GM21786 (cell line): Measurements from ENCODE around the gene FAM187B.
"Not testable (repeated sequence)": the region's sequence is repeated elsewhere in the genome, so short reads cannot be mapped to it uniquely, and the experiment has no call there.

Source experiments
- ATAC-seq: cut with Tn5 transposase; IDR thresholded peaks from one replicate; pipeline ENCODE4 v1.9.1; 2021; ENCODE audit not compliant: unreplicated experiment

The FAM187B gene

DNA sequence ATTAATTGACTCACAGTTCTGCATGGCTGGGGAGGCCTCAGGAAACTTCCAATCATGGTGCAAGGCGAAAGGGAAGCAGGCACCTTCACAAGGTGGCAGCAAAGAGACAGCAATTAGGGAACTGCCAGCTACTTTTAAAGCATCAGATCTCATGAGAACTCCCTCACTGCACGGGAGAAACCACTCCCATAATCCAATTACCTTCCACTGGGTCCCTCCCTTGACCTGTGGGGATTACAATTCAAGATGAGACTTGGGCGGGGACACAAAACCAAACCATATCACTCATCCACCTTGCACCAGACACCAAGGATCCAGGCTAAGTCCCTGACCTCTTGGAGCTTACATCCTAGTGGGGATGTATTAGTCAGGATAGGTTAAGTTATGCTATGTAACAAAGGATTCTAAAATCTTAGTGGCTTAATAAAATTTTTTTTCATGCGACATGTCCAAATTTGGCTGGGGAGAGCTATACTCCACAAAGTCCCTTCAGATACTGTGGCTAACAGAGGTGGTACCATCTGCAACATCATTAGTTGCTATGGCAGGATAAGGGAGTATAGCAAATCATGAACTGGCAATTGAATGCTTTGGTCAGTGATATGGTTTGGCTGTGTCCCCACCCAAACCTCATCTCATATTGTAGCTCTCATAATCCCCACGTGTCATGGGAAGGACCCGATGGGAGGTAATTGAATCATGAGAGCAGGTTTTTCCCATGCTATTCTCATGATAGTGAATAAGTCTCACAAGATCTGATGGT lies 8.3 kb upstream of the FAM187B start:
- ATAC-seq = no peak

DNA sequence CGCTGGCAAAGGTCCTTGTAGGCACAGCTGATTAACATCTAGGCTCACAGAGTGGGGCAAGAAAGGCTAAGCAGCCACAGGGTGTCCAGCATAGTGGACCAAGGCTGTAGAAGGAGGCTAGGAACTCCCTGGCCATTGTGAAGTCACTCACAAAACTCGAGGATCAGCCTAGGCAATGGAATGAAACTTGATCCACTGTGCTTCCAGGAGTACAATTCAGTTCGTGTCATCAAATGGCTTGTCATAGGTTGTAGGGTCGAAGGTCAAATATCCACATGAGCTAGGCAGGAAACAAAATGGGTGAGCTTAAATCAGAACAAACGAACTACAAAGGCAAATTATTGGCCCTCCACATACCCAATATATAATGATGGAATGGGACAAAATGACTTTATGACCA lies 4.4 kb upstream of the FAM187B start:
- no peak for ATAC-seq

DNA sequence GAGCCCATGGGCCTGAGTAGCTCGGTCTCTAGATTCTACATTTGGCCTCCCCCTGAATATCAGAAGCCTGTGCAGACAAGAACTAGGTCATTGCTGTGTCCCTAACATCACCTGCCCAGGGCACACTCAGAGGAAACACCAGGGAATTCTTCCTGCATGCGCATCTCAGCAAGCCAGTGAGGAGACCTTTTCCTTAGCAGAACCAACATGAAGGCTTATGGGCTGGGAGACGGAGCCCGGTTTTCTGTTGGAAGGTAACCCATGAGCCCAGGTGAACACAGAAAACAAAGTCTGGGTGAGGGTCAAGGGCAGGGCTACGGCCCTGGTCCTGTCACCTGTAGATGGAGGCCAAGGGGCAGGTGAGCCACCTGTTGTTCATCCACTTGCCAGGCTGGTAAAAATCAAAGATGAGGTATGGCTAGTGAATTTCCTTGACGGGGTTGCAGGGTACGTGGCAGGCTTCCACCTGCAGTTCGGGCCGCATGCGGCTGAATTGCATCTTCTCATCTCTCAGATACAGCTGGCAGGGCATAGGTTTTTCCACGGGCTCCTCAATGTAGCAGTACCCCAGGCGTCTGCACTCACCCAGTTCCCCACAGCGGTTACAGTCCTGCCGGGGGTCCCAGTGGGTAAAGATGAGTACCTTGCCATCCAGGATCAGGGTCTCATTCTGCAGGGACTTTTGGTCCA lies 3.6 kb upstream of the FAM187B start:
- ATAC-seq = no peak

DNA sequence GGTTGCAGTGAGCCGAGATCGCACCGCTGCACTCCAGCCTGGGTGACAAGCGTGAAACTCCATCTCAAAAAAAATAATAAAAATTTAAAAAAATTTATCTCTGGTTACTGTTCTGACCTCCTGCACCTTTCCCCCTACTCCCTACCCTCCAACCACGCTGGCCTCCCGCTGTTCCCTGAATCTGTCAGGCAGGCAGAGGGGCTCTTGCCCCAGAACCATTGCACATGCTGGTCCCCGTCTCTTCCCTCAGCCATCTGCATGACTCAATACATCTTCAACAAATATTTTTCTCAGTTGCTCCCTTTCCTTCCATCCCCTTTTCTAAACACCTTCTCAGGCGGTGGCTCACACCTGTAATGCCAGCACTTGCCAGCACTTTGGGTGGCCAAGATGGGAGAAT lies 1.1 kb upstream of the FAM187B start:
- no peak for ATAC-seq

DNA sequence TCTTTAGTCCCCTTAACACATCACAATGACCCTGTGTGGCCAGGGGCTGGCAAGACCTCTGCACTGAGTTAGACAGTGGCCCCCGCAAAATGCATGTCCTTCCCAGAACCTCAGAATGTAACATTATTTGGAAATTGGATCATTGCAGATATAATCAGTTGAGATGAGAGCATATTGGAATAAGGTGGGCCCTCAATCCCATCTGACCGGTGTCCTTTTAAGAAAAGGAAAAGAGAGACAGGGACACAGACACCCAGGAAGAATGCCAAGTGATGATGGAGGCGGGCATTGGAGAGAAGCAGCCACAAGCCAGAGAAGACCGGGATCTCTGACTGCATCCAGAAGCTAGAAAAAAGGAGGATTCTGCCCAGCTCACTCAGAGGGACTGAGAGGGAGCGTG lies 1.8 kb downstream of the FAM187B start:
- no peak for ATAC-seq

DNA sequence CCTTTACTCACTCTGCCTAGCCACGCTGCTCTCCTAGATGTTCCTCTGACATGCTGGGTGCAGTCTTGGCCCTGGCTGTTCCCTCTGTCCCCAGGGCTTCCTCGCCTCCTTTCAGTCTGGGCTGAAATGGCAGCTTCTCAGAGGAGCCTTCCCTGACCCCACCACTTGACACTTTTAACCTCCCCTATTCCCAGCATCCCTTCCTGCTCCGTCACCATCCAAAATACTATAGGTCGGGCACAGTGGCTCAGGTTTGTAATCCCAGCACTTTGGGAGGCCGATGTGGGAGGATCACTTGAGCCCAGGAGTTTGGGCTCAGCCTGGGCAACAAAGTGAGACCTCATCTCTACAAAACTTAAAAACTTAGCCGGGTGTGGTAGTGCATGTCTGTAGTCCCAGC lies 2.6 kb downstream of the FAM187B start:
- no peak for ATAC-seq

DNA sequence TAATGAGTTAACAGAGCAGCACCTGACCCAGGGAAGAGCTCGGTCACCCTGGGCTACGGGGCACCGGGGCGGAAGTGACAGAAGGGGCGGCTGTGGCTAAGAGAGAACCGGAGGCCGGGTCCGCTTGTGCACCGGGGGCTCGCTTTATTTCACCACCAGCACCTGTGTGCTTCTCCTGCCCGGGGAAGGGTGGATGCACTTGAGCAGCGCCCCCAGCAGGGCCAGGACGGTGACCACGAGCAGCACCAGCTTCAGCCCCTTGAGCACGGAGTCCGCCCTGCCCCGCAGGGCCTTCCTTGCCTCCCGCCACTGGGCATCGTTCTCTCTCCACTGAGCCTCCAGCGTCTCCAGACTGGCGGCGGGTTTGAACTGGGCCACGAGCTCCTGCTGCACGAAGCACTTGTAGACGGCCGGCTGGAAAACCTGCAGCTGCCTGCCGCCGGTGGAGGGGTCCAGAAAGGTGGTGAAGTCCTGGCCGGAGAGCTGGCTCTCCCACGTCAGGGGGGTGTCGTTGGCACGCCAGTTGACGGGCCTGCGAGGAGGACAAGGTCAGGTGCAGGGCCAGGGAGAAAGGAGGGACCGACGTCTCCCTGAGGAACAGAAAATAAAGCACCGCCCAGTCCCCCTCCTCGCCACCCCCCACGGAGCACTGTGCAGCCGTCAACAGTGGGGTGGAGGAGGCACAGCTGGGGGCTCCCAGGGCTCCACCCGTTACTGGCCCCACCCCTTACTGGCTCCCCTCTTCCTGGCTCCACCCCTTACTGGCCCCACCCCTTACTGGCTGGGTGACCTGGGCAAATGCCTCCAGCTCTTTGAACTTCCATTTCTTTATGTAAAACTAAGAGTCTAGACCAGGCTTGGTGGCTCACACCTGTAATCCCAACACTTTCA lies 3.6 kb downstream of the FAM187B start:
- ATAC-seq = no peak

DNA sequence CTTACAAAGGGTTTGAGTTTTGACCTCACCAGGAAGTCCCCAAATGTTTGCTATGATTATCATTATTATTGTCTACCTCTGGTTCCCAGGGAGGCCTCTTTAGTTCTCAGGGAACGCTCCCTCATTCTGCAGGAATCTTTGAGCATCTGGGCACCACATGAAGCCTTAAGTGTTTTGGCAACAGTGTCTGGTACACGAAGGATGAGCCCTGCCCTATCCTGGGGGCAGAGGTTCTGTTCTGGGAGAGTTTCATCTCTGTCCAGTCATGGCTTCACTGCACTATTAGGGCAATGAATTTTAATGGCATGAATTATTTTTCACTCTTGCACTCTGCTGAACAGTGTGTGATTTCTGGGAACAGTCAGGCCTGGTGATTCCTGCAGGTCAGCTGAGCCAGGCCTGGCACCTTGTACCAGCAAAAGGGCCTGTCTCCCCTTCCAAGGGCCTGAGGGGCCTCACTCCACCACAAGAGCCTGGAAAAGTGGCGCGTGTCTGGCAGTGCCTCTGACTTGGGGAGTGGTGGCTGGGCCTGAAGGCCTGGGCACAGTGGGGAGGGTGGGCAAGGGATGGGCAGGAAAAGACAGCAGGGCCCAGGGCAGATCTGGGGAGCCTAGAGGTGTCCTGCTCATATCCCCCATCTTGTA lies 4.6 kb downstream of the FAM187B start:
- no peak for ATAC-seq

DNA sequence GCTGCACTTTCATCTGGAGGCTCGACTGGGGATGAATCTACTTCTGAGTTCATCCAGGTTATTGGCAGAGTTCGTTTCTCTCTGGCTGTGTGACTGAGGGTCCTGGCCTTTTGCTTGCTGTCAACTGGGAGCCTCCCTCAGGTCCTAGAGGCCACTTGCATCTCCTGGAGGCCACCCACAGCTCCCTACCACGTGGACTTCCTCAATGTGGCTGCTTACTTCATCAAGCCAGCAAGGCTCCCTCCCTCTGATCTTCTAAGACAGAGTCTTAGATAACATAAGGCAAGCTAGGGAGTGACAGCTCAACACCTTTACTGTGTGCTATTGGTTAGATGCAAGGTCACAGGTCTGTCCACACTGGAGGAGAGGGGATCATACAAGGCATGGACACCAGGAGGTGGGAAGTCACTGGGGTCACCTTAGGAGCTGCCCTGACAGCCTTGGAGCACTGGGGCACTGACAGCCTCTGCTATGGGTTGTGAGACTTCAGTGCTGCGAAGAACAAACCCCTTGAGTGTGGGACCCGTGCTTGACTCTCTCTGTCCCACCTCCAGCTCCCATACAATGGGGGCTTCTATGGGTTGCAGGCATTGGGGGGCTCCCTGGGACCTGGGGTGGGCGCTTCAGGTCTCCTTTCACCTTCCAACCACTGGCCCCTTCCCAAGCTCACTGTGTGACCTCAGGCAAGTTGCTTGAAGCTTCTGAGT lies 5.3 kb downstream of the FAM187B start:
- ATAC-seq = no peak

DNA sequence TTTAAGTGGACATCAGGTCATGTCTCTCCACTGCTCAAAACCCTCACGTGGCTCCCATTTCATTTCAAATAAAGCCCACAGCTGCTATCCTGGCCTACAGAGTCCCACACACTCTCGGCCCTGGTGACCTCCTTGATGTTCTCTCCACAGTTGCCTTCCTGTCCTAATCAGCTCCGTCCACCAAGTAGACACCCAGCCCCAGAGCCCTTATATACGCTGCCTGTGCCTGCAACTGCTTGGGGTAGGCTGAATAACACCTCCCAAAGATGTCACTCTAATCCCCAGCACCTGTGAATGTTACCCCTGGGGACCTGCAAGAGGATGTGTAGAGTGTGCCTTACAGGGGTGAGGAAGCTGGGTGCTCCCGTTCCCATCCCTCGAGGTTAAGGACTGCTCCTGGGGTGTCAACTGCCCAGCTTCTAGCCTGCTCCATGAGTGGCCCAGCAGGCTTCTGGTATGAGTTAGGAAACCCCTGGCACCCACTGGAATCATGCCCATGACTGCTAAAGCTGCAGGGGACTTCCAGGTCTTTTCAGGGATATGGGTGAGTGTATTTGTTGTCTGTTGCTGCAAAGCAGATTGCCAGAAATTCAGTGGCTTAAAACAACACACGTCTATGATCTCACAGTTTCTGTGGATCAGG lies 6.0 kb downstream of the FAM187B start:
- no peak for ATAC-seq

DNA sequence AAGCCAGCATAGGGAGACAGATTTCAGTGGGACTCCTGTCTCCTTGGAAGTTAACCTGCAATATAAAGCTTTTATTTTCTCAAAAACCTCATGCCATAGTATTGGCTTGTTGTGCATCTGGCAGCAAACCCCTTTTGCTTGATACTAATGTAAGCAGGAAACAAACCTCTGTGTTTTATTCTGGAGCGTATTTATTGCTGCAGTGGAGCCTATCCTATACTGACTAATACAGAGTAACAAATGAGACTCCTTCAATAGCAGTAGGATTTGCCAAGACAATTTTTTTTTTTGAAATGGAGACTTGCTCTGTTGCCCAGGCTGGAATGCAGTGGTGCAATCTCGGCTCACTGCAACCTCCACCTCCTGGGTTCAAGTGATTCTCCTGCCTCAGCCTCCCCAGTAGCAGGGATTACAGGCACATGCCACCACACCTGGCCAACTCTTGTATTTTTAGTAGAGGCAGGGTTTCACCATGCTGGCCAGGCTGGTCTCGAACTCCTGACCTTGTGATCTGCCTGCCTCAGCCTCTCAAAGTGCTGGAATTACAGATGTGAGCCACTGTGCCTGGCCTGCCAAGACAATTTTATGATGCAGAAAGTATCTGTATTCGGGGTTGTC lies 7.5 kb downstream of the FAM187B start:
- ATAC-seq = not testable (repeated sequence)

DNA sequence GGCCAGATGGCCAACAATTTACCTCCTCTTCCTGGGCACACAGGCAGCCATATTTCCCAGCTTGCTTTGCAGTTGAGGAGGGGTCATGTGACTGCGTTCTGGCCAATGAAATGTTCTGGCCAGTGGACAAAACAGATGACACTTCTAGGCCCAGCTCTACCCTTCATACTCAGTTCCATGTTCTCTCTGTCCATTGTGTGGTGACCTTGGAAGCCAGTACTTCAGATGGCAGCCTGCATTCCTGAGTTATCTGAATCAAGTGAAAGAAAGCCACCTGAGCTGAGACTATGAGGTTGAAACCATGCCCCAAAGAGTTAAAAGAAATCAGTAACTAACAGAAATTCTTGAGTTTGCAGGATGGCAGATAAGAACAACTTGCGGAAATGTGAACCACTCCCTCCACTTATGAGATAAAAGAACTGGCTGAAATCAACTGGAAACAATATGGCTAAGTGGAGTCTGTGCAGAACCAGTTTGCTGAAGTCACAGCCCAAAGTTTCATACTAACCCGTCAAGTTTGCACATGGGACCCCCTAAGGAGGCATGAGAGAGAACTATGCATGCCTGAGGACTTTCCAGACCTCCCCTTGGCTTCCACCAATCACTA lies 8.1 kb downstream of the FAM187B start:
- no peak for ATAC-seq

DNA sequence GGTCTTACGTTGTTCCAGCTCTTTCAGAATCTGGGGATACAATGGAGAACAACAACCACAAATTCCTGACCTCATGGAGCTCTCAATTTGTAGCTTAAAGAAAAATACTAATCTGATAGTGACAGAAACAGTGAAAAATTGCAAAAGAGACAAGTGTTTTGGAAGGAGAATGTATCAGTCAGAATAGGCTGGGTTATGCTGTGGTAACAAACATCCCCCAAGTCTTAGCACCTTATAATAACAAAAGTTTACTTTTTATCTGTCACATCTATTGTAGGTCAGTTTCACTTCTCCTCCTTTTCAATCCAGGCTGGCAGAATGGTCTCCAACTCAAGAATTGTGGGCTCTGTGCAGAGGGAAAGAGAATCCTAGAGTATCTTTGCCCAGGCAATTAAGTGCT lies 9.5 kb downstream of the FAM187B start:
- no peak for ATAC-seq

DNA sequence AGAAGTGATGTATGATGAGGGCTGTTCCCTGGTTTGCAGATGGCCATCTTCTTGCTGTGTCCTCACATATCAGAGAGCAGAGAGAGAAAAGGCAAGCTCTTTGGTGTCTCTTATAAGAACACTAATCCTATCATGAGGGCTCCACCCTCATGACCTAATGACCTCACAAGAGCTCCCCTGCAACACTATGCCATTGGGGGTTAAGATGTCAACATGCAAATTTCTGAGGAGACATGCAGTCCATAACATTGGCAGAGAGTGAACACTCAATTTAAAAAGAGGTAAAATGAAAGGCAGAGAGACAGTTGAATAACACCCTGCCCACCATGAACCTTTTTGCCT lies 10.9 kb downstream of the FAM187B start:
- no peak for ATAC-seq

DNA sequence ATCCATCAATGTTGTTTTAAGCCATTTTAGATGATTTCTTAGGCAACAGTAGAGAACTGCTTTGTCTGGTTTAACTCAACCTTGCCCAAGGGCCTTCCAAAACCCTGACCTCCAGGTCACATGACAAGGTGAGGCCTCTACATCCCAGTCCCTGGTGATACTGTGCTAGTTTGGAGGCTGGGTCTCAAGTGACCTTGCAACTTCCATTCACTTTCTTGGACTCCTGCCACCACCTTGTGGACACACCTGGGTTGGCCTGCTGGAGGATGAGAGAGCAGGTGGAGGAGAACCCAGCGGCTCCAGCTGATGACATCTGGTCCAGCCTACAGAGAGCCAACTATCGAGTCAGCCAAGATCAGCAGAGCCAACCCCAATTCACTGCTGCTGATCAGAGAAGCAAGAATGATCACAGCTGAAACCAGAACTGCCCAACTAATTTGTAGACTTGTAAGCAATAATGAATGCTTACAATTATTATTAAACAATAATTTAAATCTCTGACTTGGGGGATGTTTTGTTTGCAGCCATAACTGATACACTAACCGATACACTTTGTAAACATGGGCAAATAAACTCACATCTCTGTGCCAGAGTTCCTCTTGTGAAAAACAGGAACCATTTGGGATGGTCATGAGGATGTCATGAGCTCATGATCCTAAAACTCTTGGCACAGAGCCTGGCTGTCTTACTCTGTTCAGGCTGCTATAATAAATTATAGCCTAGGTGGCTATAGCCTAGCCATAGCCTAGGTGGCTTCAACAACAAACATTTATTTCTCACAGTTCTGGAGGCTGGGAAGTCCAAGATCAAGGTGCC lies 11.5 kb downstream of the FAM187B start:
- ATAC-seq = no peak

DNA sequence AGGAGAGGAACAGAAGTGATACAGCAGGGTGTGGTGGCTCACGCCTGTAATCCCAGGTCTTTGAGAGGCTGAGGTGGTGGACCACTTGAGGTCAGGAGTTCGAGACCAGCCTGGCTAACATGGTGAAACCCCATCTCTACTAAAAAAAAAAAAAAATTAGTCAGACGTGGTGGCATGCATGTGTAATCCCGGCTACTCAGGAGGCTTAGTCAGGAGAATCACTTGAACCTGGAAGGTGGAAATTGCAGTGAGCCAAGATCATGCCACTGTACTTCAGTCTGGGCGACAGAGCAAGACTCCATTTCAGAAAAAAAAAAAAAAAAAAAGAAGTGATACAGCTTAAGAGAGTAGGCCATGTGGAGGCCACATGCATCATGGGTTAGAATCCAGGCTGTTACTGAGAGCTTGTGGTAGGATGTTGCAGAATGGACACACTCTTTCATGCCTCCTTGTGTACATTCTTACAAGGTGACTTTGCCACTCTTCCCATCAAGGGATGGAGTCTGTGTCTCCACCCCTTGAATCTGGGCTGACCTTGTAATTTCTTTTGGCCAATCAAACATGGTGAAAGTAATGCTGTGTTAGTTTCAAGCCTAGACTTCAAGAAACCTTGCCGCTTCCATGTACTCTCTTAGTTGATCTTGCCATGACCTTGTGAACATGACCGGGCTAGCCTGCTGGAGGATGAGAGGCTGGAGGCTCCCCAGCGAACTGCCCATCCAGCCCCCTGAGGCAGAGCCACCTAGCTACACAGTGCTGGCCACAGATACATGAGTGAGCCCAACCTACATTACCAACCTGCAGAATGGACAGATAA lies 12.3 kb downstream of the FAM187B start:
- ATAC-seq = no peak

DNA sequence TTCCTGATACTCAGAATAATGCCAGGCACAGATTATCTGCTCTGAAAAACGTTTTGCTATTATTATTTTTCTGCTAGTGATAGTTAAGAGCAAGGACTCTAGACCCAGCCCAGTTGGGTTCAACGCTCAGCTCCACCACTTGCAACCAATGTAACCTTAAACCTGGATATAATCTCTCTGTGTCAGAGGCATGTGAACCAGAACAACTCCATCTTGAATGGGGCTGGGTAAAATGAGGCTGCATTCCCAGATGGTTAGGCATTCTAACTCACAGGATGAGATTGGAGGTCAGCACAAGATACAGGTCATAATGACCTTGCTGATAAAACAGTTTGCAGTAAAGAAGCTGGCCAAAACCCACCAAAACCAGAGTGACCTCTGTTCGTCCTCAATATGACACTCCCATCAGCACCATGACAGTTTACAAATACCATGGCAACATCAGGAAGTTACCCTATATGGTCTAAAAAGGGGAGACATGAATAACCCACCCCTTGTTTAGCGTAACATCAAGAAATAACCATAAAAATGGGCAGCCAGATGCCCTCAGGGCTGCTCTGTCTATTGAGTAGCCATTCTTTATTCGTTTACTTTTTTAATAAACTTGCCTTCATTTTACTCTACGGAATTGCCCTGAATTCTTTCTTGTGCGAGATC lies 13.6 kb downstream of the FAM187B start:
- no peak for ATAC-seq
